Stomach smooth muscle (tissue), 2 donors: ENCODE measurements around the gene SUPT4H1.

ENCODE experiments used
- H3K27ac ChIP-seq: one replicate; pipeline ENCODE4 v1.7.0; 2013; ENCODE audit warnings: mild to moderate bottlenecking, low read length, inconsistent platforms
- H3K27me3 ChIP-seq, 2 donors: one replicate each; pipeline ENCODE4 v1.7.0; 2013; ENCODE audit warnings: low read length in 2 of 2; ENCODE audit not compliant: insufficient read depth in 2 of 2, control insufficient read depth in 1 of 2
- H3K36me3 ChIP-seq, 2 donors: one replicate each; pipeline ENCODE4 v1.7.0; 2013; ENCODE audit warnings: low read length in 2 of 2; ENCODE audit not compliant: control insufficient read depth in 2 of 2, insufficient read depth in 2 of 2
- H3K4me1 ChIP-seq: one replicate; pipeline ENCODE4 v1.7.0; 2013; ENCODE audit warnings: low read length; ENCODE audit not compliant: control insufficient read depth, insufficient read depth
- H3K4me3 ChIP-seq, 2 donors: one replicate each; pipeline ENCODE4 v1.7.0; 2013; ENCODE audit warnings: low read length in 2 of 2
- H3K9ac ChIP-seq, 2 donors: one replicate each; pipeline ENCODE4 v1.7.0; 2013; ENCODE audit warnings: low read length in 2 of 2, mild to moderate bottlenecking in 1 of 2
- H3K9me3 ChIP-seq, 2 donors: one replicate each; pipeline ENCODE4 v1.7.0; 2013; ENCODE audit warnings: low read length in 2 of 2; ENCODE audit not compliant: control insufficient read depth in 2 of 2
- donor health status: healthy.
- donor health status: Pancreatic carcinoma.

SUPT4H1 gene

DNA sequence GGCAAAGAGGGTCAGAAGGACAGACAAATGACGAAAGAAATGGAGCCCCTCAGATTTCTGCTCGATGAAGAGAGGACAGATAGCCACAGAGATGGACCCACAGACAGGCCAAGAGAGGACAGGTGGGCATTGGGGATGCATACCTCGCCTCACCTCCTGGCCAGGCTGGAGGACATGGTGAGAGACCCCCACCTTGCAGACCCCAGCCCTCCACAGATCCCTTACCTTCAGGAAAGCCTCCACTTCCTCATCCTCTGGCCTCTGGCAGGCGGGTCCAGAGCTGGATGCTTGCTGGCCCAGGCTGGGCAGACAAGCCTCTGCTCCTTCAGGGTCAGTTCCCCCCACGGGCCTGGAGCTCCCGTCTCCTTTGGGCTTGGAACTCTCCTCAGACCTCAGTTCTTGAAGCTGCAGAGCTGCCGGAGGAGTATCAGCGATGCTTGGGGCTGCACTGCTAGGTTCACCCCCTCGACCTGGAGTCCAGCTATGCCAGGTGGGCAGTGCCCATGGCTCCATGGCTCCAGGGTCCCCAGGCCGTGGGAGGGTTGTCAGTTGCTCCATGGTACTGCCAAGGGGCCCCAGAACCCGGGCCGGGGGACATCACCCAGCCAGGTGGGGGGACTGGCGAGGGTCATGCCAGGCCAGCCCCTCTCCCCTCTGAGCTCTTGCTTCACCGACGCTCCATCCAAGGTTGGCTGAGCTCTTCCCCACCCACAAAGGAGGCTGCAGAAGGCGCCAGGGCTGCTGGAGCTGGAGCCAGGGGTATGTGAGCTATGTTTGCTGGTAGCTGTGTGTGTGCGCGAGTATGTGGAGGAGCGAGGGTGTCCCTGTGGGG is 24.4 kb downstream of the SUPT4H1 start:
- H3K9ac ChIP-seq, result no peak overlapping the region
- H3K9me3 ChIP-seq, result no peaks in the 10 kb centered on the region

DNA sequence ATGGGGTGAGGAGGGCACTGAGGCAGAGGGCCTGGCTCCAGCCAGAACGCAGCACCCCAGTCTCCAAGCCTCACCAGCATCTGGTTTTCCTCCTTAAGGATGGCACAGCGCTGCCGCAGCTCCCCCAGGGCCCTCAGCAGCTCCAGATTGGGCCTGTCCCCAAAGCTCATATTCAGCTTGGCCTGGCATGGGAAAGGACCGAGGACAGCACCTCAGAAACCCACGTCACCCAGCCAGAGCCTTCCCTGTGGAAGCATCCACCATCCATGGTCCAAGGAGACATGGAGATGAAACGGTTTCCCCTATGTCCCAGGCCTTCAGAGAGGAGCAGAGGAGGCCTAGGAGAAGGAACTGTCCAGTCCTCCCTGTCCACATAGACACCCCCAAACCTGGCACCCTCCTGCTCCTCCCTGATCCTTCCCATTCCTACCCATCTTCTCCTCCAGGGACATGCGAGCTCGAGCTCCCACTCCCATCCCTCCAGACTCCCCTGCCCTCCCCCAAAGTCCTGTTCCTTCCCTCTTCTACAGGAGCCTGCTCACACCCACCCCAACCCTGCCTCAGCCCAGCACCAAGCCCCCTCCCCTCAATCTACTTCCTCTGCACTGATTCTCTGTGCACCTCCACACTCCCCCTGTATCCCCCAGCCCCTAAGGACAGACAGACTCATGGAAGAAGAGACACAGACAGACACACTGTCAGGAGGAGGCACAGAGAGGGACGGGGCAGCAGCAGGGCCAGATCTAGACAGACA is 25.2 kb downstream of the SUPT4H1 start:
- Histone ChIP-seq H3K4me3 (no peak overlapping the region), H3K9me3 (no peaks in the 10 kb centered on the region), H3K4me1 (peaks cover 22% of the 10 kb centered on the region), H3K9ac (no peak overlapping the region), H3K27ac (no peak overlapping the region), H3K27me3 (no peaks in the 10 kb centered on the region), H3K36me3 (peaks cover 0 to 3% of the 10 kb centered on the region in 2 donors)

More for the DNA sequence above, 24.4 kb downstream of the SUPT4H1 start:
- no peaks in the 10 kb centered on the region for H3K27me3 ChIP-seq
- H3K27ac ChIP-seq, result no peak overlapping the region
- no peak overlapping the region for H3K4me3 ChIP-seq
- peaks cover 0 to under 1% of the 10 kb centered on the region in 2 donors for H3K36me3 ChIP-seq
- peaks cover 22% of the 10 kb centered on the region for H3K4me1 ChIP-seq

DNA sequence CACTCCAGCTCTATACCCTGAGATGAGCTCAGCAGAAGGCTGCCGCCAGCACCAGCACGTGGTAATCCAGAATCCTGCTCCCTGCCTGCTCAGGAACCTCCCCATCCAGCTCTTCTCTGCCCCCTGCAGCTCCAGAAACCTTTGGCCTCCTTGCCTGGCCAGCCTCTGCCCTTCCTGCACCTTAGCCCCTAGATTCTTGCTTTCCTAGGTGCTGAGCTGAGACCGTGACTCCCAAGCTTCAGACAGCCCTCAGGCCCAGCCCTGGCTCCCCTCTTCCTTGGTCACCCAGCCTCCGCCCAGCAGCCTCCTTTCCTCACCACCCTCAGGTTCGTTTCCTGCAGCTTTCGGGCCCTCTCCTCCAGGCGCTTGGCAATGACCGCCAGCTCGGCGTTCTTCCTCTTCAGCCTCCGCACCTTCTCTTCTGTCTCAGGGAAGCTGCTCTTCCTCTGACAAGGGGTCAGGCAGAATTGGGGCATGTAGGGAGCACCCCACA is 26.0 kb downstream of the SUPT4H1 start:
- H3K4me3 ChIP-seq, result no peak overlapping the region

DNA sequence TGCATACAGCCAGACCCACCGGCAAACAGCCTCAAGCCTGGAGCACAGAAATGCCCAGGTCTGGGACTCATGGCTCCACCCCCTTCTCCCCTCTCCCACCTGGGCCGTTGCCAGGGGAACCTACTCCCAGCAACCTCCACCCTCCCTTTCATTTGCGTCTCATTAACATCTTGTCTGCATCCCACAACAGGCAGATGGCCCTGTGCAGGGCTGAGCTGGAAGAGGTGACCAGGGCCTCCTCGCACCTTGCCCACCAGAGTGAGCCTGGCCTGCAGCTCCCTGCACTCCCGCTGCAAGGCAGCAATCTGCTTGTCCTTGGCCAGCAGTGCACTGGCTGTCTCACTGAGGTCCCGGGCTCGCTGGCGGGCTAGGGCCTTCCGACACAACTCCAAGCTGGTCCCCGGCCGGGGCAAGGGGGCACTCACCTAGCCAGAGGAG is 26.7 kb downstream of the SUPT4H1 start:
- H3K36me3 ChIP-seq, result peaks cover 0 to 5% of the 10 kb centered on the region in 2 donors
- H3K9ac ChIP-seq, result peak overlapping the region; percentile 77 to 87
- H3K4me3 ChIP-seq, result peak overlapping the region; percentile 83 to 88
- no peak overlapping the region for H3K27ac ChIP-seq
- H3K9me3 ChIP-seq, result no peaks in the 10 kb centered on the region
- no peaks in the 10 kb centered on the region for H3K27me3 ChIP-seq
- H3K4me1 ChIP-seq, result peaks cover 22% of the 10 kb centered on the region

More for the DNA sequence above, 26.0 kb downstream of the SUPT4H1 start:
- Histone ChIP-seq H3K9ac (no peak overlapping the region), H3K9me3 (no peaks in the 10 kb centered on the region), H3K27me3 (no peaks in the 10 kb centered on the region), H3K4me1 (peaks cover 22% of the 10 kb centered on the region), H3K36me3 (peaks cover 0 to 5% of the 10 kb centered on the region in 2 donors), H3K27ac (no peak overlapping the region)

DNA sequence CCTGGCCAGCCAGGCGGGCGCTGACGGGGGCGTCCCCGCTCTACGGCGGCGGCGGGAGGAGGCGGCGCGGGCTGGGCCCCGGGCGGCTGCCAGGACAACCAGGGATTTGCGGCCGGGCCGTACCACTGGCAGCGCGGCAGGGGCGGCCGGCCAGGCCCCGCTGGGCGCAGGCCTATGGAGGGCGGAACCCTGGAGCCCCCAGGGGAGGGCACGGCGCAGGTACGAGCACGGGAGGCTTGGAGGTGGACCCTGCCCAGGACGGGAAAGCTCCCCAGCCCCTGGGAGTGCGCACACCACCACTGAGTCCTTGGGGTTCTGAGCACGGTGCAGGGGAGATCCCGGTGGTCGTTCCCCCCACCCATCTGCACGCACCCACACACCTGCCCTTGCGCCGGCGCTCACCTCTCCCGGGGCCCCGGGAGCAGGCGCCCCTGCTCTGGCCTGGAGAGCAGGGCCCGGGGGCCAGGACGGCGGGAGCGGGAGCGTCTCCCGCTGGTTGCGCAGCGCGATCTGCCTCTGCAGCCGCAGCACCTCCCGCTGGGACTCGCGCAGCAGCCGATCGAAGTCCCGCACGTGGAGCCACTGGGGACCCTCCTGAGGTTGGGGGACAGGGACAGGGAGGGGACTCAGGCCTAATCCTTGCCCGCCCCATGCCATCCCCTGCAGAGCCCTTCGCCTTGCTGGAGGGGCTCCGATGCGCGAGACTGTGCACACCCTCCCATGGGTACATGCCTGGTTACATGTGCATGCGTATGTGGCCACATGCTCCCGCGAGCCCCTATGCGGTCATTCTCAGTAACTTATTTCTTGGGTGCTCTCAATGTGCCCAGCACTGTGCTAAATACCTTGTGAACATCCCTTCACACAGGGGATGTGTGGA is 27.4 kb downstream of the SUPT4H1 start:
- Histone ChIP-seq H3K9me3 (no peaks in the 10 kb centered on the region), H3K27ac (peak overlapping the region; percentile 53), H3K36me3 (peaks cover 0 to 5% of the 10 kb centered on the region in 2 donors), H3K4me3 (peak overlapping the region; percentile 83 to 88), H3K9ac (peak overlapping the region; percentile 77 to 87), H3K4me1 (peaks cover 22% of the 10 kb centered on the region), H3K27me3 (no peaks in the 10 kb centered on the region)

DNA sequence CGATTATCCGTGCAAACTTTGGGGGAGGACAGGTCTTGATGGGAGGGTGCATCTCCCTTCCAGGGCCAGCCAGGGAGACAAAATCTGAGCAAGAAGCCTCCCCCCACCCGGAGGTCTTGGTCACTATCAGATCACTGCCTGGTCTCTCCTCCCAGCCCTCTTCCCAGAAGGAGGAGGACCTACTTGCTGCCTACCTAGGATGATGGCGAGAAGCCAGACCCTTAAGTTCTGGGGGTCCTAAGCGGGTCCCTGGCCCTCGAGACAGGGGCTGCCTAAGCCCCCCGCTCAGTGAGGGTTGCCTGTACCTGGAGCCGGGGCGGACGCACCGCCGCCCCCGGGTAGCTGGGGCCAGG is 28.0 kb downstream of the SUPT4H1 start:
- peak overlapping the region; percentile 83 to 88 for H3K4me3 ChIP-seq
- H3K27ac ChIP-seq, result peak overlapping the region; percentile 53
- H3K9ac ChIP-seq, result peak overlapping the region; percentile 77 to 87
- peaks cover 22% of the 10 kb centered on the region for H3K4me1 ChIP-seq
- peaks cover 0 to 5% of the 10 kb centered on the region in 2 donors for H3K36me3 ChIP-seq
- H3K9me3 ChIP-seq, result no peaks in the 10 kb centered on the region
- no peaks in the 10 kb centered on the region for H3K27me3 ChIP-seq

DNA sequence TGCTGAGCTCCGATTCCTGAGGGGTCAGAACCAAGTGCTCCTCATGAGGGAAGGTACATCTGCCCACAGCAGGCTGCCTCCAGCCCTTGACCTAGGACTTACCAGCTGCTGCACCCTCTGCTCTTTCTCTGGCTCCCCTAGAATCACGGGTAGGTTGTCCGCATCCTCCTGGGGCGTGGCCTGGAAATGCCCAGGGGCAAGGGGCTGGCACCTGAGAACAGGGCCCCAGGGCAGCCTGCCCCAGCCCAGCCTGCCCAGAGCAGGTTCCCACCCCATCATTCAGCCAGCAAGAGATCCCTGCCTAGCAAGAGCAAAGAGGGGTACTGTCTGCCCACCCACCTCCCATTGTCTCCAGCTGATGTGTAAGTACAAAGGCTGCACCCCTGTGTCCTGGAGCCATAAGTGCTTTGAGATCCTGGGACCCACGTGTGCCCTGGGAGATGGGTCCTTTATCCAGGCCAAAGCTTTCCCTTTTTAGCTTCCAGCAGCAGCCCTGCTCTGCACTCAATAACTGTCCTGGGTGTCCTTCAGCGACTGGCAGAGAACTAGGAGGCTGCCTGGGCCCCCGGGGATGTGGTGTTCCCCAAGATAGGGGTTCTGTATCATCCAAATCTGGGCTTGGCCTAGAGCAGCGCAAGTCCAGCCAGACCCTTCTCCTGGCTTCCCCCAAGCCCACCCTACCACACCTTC is 28.5 kb downstream of the SUPT4H1 start:
- Histone ChIP-seq H3K4me3 (peak overlapping the region; percentile 83 to 88), H3K36me3 (peaks cover 0 to 5% of the 10 kb centered on the region in 2 donors), H3K4me1 (peaks cover 22% of the 10 kb centered on the region), H3K9me3 (no peaks in the 10 kb centered on the region), H3K9ac (peak overlapping the region; percentile 77 to 87), H3K27me3 (no peaks in the 10 kb centered on the region), H3K27ac (peak overlapping the region; percentile 53)

DNA sequence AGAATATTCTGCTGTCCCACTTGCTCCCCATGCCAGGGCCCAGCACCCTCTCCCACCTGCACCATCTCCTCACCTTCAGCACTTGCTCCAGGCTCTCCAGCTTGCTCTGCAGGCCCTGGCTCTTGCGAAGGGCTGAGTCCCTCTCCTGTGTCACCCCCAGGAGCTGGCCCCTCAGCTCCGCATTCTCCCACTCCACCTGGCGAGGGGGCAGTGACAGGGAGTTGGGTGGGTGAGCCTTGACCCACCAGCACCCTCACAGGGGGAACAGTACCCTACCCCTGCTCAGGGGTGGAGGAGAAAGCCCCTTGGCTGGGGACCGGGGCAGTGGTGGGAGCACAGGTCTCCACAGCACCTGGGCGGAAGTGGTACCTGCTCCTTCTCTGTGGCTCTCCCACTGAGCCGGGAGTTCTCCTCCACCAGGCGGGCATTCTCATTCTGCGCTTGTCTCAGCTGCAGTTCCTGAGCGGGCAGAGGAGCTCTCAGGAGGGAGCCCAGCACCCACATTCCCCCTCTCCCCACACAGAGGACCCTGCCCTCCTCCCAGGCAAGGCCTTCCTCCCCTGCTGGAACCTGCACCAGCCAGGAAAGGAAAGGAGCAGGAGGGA is 29.3 kb downstream of the SUPT4H1 start:
- Histone ChIP-seq H3K36me3 (peaks cover 0 to 5% of the 10 kb centered on the region in 2 donors), H3K9ac (no peak overlapping the region), H3K9me3 (no peaks in the 10 kb centered on the region), H3K27me3 (no peaks in the 10 kb centered on the region), H3K27ac (no peak overlapping the region), H3K4me3 (no peak overlapping the region), H3K4me1 (peaks cover 22% of the 10 kb centered on the region)

DNA sequence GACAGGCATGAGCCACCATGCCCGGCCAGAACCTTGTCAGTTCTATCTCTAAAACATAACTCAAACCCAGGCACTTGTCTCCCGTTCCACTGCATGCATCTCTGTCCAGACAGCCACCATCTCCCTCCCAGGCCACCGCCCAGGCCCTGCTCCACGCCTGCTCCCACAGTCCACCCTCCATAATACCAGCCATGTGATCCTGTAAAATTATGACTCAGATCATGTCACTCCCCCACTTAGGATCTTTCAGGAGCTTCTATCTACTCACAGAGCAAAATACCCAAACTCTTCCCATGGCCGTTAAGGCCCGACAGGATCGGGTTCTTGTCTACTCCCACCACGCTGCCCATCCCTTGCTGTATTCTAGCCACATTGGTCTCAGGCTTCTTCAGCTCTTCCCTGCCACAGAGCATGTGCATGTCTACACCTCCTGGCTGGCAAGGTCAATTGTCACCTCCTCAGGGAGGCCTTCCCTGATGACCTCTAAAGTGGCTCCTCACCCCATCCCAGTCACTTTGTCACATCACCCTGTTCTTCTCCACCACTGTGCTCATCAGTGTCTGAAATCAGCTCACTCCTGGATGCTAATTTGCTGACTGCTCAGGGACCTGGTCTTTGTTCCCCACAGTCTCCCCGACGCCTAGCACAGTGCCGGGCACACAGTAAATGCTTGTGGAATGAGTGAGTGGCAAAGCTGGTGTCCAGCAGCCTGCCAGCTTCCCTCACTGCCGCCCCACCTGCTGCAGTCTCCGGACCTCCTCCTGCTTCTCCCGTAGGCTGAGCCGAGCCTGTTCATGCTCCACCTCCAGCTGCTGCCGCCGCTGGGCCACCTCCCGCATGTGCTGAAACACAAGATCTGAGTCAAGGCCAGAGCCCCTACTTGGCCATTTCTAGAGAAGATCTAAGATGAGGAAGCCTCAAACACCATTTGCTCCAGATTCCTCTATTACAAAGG is 30.2 kb downstream of the SUPT4H1 start:
- peaks cover 0 to 5% of the 10 kb centered on the region in 2 donors for H3K36me3 ChIP-seq
- peaks cover 22% of the 10 kb centered on the region for H3K4me1 ChIP-seq
- no peaks in the 10 kb centered on the region for H3K9me3 ChIP-seq
- no peak overlapping the region for H3K27ac ChIP-seq
- no peaks in the 10 kb centered on the region for H3K27me3 ChIP-seq
- no peak overlapping the region for H3K4me3 ChIP-seq
- no peak overlapping the region for H3K9ac ChIP-seq
